ENCODE results near the gene BIRC3.

BIRC3 gene

DNA sequence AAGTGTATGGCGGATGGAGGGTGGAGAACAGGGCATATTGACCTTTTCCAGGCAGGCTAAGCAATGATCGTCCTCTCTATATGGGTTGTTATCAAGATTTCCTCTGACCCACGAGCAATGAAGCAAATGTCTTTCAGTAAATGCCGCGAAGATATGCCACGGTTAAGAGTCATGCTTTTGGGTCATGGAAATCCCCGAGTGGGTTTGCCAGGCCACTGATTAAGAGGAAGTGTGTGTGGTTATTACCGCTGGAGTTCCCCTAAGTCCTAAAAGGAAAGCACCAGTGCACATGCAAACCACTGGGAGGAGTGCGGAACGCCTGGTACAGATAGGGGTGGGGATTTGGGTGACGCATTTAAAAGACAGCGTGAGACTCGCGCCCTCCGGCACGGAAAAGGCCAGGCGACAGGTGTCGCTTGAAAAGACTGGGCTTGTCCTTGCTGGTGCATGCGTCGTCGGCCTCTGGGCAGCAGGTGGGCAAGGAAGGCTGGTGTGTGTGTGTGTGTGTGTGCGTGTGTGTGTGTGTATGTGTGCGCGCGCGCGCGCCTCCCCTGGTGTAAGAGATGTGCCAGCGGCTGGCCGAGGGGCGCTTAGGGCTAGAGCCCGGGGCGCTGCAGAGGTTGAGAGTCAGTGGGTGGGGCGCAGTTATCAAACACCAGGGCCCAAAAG lies at the start of gene BIRC3:
BIRC3 (plus strand) TSS at position 386 of the 669 bp plus-strand sequence. CDS start 7,026 bp downstream, outside the sequence.
- peak; percentile 76 for DNase-seq (ENCODE audit: low read depth in 2 of 2)

DNA sequence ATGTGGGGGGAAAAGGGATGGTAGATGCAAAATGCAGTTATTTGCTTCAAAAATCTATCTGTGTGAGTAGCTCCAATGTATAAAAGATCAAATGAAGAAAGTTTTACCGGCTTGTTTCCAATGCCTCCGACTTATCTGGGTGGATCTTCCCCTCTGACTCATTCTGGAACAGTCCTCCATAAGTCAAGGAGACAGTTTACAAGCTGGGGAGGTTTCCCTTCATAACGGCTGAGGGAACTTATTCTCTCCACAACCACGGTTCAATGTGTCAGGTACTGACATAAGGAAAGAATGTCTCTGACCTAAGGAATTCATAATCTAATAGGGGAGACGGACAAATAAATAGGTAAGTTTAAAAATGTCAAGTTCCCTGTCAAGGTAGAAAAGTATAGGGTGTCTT lies 49.7 kb upstream of the BIRC3 start:
- no peak for DNase-seq (ENCODE audit: low read depth in 2 of 2)

DNA sequence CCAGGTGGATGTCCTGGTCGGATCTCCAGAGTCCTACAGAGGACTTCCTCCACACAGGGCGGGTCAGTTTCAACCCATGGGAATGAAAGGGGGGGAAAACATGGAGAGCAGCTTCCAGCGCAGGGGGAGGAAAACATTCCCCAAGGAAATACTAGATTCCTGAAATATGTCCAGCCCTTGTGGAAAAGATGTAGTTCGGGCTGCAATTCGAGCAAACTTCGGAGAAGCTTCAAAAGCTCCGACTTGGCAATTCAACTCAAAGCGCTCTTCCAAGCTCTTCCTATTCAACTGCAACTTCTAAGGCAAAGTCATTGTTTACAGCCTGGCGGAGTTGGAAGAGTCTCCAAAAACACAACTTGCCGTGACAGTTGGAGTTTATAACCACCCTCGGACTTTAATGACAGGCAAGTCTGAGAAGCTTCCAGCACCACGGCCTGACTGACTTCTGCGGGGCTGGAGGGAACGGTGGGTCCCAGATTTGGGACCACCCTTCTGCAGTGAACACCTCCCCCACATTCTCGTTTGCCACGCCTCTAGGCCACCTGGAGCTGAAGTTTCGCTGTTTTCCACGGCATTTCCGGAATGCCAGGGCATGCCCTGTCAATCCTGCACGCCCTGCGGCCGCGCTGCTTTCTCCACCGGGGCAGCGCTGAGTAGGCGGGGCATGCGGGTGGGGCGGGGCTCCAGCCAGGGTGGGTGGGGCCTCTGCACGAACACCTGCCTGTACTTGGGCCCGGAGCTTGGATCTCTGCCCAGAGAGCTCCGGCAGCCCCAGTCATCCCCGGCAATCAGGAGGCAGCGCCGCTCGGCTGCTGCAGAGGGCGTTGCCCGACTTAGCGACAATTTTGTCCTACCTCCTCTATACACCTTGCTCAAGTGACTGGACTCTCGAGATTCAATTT lies 49.0 kb upstream of the BIRC3 start:
- DNase-seq (ENCODE audit: low read depth in 2 of 2): peak; percentile 40 to 52

DNA sequence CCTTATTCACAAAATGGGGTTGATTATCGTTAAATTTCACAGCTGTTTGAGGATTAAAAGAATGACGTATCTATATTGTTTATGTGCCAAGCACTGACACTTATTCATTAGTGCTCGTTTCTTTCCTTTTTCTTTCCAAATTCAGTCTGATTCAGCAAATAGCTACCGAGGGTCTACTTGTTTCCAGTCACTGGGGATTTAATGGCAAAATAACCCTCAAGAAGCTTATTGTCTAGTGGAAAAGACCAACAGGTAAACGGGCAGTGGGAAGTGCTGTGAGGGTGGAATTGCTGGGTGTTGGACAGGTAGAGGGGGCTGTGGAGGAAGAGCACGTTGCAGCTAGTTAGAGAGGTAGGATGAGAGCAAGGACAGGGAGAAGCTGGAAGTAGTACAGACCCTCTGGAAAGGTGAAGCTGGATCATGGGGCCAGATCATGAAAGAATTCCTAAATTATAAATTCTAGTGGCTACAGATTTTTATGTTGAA lies 48.3 kb upstream of the BIRC3 start:
- DNase-seq (ENCODE audit: low read depth in 2 of 2): no peak

DNA sequence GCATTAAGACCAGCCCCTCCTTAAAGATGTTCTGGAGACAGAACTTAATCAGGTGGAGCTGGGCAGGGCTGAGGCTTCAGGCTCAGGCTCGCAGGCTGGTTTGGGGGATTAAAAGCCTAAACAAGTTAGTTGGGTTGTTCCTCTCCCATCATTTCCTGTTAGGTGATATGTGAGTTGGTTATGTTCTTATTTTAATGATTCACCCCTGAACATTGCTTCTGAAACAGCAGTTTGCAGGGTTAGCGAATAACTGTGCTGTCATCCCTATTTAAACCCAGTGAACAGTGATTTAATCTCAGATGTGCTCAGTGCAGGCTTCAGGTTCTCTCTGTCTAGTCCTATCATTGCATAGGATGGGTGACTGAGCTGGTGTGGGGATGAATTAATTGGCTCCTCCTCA lies 47.4 kb upstream of the BIRC3 start:
- no peak for DNase-seq (ENCODE audit: low read depth in 2 of 2)

DNA sequence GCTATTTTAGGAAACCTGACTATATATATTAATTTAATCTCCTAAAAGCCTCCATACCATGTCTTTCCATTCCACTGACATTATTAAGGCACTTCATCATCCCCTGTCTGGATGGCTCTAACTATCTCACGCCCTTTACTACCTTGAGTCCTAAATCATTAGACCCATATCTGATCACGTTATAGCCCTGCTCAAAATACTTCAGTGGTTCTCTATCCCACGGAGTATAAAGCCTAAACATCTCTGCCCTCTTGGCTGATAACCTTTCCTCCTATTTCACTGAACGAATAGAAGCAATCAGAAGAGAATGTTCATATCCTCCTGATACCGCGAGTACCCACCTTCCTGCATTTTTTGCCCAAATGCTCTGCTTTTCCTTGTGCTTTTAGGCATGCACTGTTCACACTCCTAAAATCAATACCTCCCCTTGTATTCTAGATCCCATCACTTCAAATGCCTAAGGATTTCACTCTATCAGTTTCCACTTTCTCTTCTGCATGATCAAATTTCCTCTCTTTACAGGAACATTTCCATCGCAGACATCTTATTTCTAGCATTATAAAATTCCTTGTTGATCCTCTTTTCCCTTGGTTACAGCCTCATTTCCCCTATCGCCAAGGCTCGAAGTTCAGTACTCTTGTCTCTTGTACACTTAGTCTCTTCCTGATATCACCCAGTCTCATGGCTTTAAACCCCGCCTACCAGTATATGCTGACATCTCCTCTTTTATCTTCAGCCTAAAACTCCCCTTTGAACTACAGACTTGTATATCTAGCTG lies 45.0 kb upstream of the BIRC3 start:
- DNase-seq (ENCODE audit: low read depth in 2 of 2): no peak

DNA sequence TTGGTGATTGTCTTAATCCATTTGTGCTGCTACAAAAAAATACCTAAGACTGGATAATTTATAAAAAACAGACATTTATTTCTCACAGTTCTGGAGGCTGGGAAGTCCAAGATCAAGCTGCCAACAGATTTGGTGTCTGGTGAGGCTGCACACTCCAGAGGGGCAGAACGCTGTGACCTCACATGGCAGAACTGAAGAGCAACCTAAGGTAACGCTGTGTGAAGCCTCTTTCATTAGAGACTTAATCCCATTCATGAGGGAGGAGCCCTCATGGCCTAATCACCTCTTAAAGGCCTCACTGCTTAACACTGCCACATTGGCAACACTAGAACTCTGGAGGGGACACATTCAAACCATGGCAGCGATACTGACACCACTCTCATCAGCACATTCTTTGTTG lies 42.7 kb upstream of the BIRC3 start:
- DNase-seq (ENCODE audit: low read depth in 2 of 2): no peak

DNA sequence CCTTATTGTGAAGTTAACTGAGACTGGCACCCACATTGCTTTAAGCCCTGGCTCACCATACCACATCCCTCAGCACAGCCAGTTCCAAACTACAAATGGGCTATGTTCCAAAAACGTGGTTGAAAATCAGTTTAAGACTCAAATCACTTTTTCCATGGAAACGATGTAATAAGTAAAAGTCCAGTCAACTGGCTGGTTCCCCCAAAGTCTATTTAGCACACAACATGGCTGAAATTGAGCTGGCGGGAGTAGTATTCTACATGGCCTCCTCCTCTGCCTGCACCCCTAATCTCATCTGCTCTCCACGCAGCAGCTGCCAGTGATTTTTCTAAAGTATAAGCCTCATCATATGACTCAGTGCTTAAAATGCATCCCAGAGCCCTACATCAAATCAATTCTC lies 40.9 kb upstream of the BIRC3 start:
- no peak for DNase-seq (ENCODE audit: low read depth in 2 of 2)

DNA sequence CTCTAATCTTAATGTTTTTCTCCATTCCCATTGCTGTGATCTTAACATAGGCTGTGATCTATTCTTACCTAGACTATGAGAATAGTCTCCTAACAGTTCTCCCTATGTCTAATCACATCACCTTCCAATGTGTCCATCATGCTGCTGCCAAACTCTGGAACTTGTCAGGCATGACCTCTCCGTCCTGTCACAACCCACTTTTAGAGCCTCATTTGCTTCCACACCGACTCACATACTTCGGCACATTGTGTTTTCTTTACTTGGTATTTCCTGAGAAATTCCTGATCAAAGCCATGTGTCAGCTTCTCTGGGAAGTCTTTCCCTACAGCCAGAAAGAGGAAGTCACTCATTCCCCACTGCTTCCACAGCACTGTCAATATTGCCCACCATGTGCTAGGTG lies 40.5 kb upstream of the BIRC3 start:
- no peak for DNase-seq (ENCODE audit: low read depth in 2 of 2)

DNA sequence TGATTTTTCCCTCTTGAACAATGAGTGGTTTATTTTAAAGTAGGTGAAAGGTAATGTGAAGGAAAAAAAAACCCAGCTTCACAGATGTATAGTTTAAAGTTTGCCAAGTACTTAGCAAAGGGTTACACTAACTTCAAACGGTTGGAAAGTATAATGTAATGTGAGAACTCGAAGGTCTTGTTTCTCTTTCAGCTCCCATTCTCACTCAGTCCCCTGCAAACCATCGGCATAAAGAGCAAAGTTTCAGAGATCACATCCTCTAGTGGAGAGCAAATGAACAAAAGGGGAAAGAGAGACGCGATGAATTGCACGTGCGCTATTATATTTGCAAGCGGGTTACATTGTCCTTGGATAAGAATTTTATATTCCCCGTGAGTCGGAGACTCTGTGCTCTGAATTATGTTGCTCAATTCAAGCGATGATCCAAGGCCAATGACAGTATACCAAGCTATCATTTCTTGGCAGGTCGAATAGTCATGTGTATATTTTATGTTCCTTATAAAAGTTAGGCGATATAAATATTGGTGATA lies 37.6 kb upstream of the BIRC3 start:
- DNase-seq (ENCODE audit: low read depth in 2 of 2): no peak

DNA sequence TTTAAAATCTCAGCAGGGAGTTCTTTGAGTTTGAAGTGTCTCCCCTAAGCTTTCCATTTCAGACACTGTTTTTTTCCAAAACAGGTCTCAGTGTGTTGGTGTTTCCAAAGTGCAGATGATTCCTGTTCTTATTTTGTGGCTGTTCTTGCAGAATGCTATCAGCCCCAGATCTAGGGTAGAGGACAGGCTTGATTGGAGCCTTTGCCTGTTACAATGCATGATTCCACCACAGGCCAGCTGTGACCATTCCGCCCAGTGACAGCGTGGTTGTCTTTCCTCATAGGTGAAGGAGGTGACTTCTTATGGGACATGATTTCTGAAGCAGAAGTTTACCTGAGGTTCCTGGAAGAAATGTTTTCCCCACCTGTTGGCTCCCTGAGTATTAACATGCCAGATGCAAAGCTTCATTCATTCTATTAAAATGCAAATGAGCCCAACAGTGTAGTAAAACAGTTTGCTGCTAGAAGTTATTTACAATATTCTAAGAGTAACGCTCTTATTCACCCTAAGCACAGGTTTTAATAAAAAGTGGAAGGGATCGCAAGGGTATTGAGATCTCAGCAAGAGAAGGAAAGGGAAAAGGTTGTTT lies 36.9 kb upstream of the BIRC3 start:
- DNase-seq (ENCODE audit: low read depth in 2 of 2): no peak

DNA sequence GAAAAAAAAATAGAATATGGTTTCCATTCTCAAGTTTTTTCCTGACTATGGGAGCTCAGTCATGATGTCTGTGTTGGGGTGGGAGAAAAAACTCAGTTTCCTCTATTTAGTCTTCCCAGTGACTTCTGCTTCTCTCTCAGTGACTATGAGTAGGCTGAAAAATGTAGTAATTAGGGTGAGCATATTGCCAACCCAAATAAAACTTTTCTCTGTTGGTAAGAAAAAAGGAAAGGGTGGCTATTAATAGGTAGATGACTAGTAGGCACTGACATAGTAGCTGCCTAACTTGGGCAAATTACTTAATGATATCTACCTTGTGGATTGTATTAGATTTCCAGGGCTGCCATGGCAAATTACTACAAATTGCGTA lies 34.2 kb upstream of the BIRC3 start:
- DNase-seq (ENCODE audit: low read depth in 2 of 2): no peak

DNA sequence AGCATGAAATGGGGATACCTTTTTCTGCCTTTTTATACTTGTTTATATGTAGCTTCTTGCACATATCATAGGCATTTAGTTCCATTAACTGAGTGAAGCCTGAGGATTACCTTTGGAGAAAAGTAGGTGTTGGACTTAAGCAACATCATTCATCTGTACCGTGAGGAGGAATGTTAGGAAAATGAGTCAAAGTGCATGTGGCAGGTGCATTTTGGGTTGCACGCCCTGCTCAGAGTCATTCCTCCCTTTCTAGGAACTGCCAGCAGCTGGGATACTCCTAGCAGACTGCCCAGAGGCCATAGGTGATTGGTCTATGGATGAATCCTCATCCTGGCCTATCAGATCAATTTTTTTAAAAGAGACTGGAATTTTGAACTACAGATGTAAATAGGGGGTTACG lies 33.3 kb upstream of the BIRC3 start:
- DNase-seq (ENCODE audit: low read depth in 2 of 2): no peak

DNA sequence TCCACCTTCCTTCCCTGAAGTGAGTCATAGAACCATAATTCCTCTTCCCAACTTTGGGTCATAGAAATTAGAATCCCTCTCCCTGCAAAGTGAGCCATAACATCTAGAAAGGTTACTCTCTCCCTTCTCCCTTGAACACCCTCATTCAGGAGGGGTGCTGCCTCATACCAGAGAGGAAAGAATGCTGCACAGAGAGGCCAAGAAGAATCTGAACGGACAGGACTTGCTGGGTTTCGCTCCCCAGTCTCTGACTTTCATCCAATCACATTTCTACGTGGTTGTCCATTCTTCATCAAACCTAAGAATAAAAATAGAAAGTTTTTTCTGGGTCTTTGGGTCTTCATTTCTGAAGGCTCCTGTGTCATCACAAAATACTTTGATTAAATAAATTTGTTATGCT lies 31.0 kb upstream of the BIRC3 start:
- no peak for DNase-seq (ENCODE audit: low read depth in 2 of 2)

DNA sequence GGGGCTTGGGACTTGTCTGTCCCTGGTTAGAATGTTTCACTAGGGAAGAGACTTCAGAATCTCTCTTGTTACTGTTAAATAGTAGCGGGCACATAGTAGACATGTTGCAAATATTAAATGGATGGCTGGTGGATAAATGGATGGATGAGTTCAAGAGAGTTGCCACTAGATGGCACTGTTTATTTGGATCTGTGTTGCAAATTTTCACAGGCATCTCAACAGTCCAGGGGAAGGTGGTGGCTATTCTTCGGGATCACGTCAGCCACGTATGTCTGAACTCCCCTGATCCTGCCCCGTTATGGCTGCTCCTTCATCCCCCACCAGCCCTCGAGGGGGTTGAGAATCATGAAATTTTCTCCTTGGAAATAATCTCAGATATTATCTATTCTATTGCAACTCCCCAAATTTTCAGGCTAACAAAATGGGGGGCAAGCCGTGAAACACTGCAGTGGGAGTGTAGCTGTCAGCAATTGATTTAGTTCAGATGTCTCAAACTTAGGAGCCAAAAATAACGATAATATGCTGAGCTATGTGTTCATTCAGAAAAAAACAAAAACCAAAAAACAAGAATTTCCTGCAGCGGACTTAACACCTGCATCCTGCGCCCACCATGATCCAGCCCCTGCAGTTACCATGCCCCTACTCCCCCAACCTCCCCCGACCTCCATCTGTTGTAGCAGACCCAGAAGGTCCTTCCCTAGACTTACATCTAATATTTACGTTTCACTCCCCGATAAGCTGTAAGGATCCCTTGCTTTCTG lies 29.1 kb upstream of the BIRC3 start:
- DNase-seq (ENCODE audit: low read depth in 2 of 2): no peak

DNA sequence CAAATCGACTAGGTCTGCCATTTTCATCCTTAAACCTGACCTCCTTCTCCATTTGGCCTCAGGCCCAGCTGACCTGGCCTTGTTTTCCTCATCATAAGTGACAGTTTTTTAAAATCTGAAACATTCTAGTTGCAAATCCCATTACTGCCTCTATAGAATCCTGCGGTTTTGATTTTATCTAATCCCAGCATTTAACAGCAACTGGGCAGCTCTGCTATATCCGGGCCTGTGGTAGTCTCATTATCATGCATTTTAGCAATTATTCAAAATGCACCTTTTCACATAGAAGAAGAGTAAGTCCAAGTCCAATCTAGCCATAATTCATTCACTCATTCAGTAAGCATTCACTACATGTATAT lies 28.6 kb upstream of the BIRC3 start:
- DNase-seq (ENCODE audit: low read depth in 2 of 2): no peak

DNA sequence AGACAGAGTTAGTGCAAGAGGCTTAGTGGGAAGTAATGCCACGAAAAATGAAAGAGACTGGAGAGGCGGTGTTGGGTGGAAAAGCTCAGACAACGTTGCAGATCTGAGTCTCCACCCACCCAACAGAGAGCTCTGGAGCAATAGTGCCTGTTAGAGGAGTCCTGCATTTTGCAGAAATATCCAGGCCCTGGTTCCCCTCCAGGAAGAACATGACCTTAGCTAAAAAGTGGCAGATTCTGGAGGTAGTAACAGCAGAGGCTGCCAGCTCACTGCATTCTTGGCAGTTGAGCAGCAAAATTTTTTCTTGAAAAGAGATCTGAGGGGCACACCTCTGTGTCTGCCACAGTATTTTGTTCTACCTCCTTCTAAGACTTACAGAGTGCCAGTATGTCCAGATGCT lies 27.7 kb upstream of the BIRC3 start:
- no peak for DNase-seq (ENCODE audit: low read depth in 2 of 2)

DNA sequence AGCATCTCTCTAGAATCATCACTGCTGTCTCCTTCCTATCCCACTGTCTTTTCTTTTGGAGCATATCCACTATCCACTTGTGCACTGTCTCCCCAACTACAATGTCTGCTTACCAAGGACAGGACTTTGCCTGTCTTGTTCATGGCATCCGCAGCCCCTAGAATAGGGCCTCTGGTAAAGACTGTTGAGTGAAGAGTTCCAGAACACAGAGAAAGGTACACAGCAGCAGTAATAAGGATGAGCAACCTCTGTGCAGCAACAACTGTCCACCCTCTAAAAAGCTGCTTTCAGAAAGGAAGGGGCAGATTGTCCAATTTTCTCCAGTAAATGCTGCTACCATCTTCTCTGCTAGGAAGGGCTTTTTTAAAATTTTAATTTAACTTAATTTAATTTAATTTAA lies 25.5 kb upstream of the BIRC3 start:
- no peak for DNase-seq (ENCODE audit: low read depth in 2 of 2)

DNA sequence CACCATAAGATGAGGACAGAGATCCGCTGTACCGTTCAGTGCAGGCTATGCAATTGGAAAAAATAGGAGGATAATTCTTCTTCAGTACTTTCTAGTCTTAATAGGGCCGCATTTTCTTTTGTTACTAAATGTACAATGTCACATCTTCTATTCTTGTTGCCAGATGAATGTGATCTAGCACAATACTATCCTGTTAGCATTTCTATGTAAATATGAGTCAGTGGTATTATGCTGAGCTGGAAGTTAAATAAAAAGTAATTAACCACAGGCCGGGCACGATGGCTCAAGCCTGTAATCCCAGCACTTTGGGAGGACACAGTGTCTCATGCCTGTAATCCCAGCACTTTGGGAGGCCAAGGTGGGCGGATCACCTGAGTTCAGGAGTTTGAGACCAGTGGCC lies 24.4 kb upstream of the BIRC3 start:
- no peak for DNase-seq (ENCODE audit: low read depth in 2 of 2)

DNA sequence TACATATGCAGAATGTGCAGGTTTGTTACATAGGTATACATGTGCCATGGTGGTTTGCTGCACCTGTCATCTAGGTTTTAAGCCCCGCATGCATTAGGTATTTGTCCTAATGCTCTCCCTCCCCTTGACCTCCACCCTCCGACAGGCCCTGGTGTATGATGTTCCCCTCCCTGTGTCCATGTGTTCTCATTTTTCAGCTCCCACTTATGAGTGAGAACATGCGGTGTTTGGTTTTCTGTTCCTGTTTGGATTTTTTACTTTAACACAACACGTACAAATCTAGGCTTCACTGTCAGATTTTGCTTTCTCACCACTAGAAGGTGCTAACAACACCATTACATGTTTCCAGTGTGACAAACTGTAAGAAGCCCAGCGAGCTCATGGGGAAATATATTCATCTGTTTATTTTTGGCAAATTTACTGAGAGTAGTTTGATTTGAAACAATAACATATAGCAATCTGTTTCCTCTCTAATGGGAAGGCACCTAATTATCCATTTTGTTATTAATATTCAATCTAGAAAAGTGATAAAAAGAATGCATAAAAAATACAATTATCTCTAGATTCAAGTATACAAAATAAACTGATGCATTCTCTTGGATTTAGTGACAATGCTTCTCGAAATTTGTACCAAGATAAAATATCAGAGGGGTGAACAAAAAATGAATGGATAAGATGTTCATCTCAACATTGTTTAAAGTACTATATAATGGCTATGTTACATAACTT lies 23.2 kb upstream of the BIRC3 start:
- DNase-seq (ENCODE audit: low read depth in 2 of 2): no peak
